Astrocyte (in vitro differentiated cells and primary cell): ENCODE measurements around the gene JUP.

Experiments
- EZH2 ChIP-seq: IDR thresholded peaks from 2 replicates; pipeline ENCODE4 v1.6.1; 2012; ENCODE audit warnings: mild to moderate bottlenecking, low read length, inconsistent platforms; ENCODE audit not compliant: insufficient read depth
- TF ChIP-seq, protein P1 (sequence below): IDR thresholded peaks from 2 replicates; pipeline ENCODE4 v1.5.1; 2011; ENCODE audit warnings: low read depth, mild to moderate bottlenecking, inconsistent platforms, low read length, moderate library complexity; ENCODE audit not compliant: insufficient read depth

DNA sequence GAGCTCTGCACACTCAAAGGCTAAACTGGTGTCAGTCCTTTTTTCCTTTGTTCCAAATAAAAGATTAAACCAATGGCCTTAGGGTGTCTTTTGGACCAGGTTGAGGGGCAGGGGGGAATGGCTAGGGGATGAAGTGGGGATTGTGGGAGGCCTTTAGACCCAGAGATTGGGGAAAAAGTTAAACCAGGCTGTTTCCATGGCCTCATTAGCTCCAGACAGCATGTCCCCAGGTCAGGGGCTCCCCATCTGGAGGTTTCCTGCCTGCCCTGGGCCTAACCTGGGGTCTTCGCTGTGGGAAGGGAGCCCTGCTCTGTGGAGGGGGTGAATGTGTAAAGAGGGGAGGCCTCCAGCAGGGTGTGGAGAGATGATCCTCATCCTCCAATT is 36.6 kb upstream of the JUP start:
- TF ChIP-seq, protein P1, sequence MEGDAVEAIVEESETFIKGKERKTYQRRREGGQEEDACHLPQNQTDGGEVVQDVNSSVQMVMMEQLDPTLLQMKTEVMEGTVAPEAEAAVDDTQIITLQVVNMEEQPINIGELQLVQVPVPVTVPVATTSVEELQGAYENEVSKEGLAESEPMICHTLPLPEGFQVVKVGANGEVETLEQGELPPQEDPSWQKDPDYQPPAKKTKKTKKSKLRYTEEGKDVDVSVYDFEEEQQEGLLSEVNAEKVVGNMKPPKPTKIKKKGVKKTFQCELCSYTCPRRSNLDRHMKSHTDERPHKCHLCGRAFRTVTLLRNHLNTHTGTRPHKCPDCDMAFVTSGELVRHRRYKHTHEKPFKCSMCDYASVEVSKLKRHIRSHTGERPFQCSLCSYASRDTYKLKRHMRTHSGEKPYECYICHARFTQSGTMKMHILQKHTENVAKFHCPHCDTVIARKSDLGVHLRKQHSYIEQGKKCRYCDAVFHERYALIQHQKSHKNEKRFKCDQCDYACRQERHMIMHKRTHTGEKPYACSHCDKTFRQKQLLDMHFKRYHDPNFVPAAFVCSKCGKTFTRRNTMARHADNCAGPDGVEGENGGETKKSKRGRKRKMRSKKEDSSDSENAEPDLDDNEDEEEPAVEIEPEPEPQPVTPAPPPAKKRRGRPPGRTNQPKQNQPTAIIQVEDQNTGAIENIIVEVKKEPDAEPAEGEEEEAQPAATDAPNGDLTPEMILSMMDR: no peak
- TF ChIP-seq EZH2: no peak
